IMR-90 (cell line): Measurements from ENCODE around the gene FOXN4. TPM values are rescaled to one million over a fixed set of nuclear protein-coding genes. Genes with fewer than 3 reads are reported as not detected.

Source experiments
- ATAC-seq: fragments of 200-7000 bp; cut with Tn5 transposase; 2 replicates; pipeline ENCODE4 v1.9.1; 2020; ENCODE audit warnings: low read depth, mild to moderate bottlenecking, moderate library complexity
- BruUV-seq: library from RNA; stranded (reverse); fragments of 400-500 nt; replicated peaks from 2 replicates; lab custom pipeline; 2021; lab: Mats Ljungman, UMichigan
- CTCF ChIA-PET: fragments of 300-600 bp; formaldehyde crosslinking; extraction: SDS; loops from one replicate; lab custom pipeline; 2021; ENCODE audit warnings: antibody characterized with exemption; lab: Yijun Ruan, JAX
- POLR2A ChIA-PET: fragments of 300-600 bp; sonication (Branson Sonifier 250); formaldehyde crosslinking; loops from one replicate; lab custom pipeline; 2022; ENCODE audit warnings: antibody characterized with exemption; ENCODE audit not compliant: unreplicated experiment; lab: Charles Lee
- DNase-seq: peaks from one replicate; pipeline ENCODE4 v3.0.0; 2013
- H2AFZ ChIP-seq: replicated peaks from 2 replicates; pipeline ENCODE3; 2013; ENCODE audit warnings: low read length, mild to moderate bottlenecking; ENCODE audit not compliant: poor library complexity
- H2AK5ac ChIP-seq: 2 replicates; pipeline ENCODE4 v1.6.1; 2013; ENCODE audit warnings: low read depth, low read length, inconsistent platforms
- H2AK9ac ChIP-seq: replicated peaks from 2 replicates; pipeline ENCODE3; 2013; ENCODE audit warnings: mild to moderate bottlenecking, low read depth, low read length, moderate library complexity; ENCODE audit not compliant: poor library complexity
- H2BK120ac ChIP-seq: 2 replicates; pipeline ENCODE4 v1.6.1; 2013; ENCODE audit warnings: low read depth, low read length, inconsistent platforms
- H2BK15ac ChIP-seq: 3 replicates; pipeline ENCODE4 v1.6.1; 2013; ENCODE audit warnings: low read depth, low read length, inconsistent platforms
- H2BK20ac ChIP-seq: 2 replicates; pipeline ENCODE4 v1.6.1; 2013; ENCODE audit warnings: low read depth, mild to moderate bottlenecking, inconsistent platforms, low read length, moderate library complexity
- H2BK5ac ChIP-seq: 2 replicates; pipeline ENCODE4 v1.6.1; 2013; ENCODE audit warnings: mild to moderate bottlenecking, low read depth, low read length, inconsistent platforms; ENCODE audit not compliant: poor library complexity, severe bottlenecking
- H3K14ac ChIP-seq: replicated peaks from 2 replicates; pipeline ENCODE4 v1.6.1; 2013; ENCODE audit warnings: low read depth, low read length, inconsistent platforms
- H3K18ac ChIP-seq: 2 replicates; pipeline ENCODE4 v1.6.1; 2013; ENCODE audit warnings: low read depth, low read length, control low read depth
- H3K23ac ChIP-seq: 2 replicates; pipeline ENCODE4 v1.6.1; 2013; ENCODE audit warnings: low read depth, low read length, inconsistent platforms
- H3K27ac ChIP-seq: 2 replicates; pipeline ENCODE4 v1.5.1; 2013; ENCODE audit warnings: mild to moderate bottlenecking, control low read depth, low read length; ENCODE audit not compliant: insufficient read depth
- H3K27me3 ChIP-seq: 2 replicates; pipeline ENCODE4 v1.6.1; 2013; ENCODE audit warnings: low read length; ENCODE audit not compliant: control insufficient read depth, insufficient read depth
- H3K36me3 ChIP-seq: 2 replicates; pipeline ENCODE4 v1.6.1; 2013; ENCODE audit warnings: low read length, mixed read lengths; ENCODE audit not compliant: control insufficient read depth, insufficient read depth
- H3K4ac ChIP-seq: 2 replicates; pipeline ENCODE4 v1.6.1; 2013; ENCODE audit warnings: low read depth, low read length, inconsistent platforms
- H3K4me1 ChIP-seq: 2 replicates; pipeline ENCODE4 v1.6.1; 2013; ENCODE audit warnings: low read length, mixed read lengths; ENCODE audit not compliant: control insufficient read depth, insufficient read depth
- H3K4me2 ChIP-seq: 2 replicates; pipeline ENCODE4 v1.6.1; 2013; ENCODE audit warnings: low read depth, mild to moderate bottlenecking, control low read depth, low read length, moderate library complexity
- H3K4me3 ChIP-seq: 2 replicates; pipeline ENCODE4 v1.5.1; 2013; ENCODE audit warnings: low read depth, mild to moderate bottlenecking, control low read depth, low read length, moderate library complexity; ENCODE audit not compliant: insufficient read depth
- H3K56ac ChIP-seq: 2 replicates; pipeline ENCODE4 v1.6.1; 2013; ENCODE audit warnings: low read length, inconsistent platforms; ENCODE audit not compliant: insufficient read depth; ENCODE audit errors: extremely low read depth
- H3K79me1 ChIP-seq, 2 experiments: 2 replicates each; pipeline ENCODE4 v1.6.1; 2013; ENCODE audit warnings: low read length in 2 of 2, inconsistent platforms in 1 of 2, low read depth in 1 of 2
- H3K9ac ChIP-seq: 2 replicates; pipeline ENCODE4 v1.6.1; 2013; ENCODE audit warnings: low read depth, low read length, control low read depth
- H3K9me1 ChIP-seq: 2 replicates; pipeline ENCODE4 v1.6.1; 2013; ENCODE audit warnings: low read length, inconsistent platforms; ENCODE audit not compliant: insufficient read depth
- H3K9me3 ChIP-seq: 2 replicates; pipeline ENCODE4 v1.6.1; 2013; ENCODE audit warnings: low read length; ENCODE audit not compliant: control insufficient read depth, insufficient read depth
- H4K20me1 ChIP-seq: 2 replicates; pipeline ENCODE4 v1.6.1; 2013; ENCODE audit warnings: low read length, inconsistent platforms; ENCODE audit not compliant: insufficient read depth
- H4K5ac ChIP-seq: 2 replicates; pipeline ENCODE4 v1.6.1; 2013; ENCODE audit warnings: mild to moderate bottlenecking, low read depth, low read length, control low read depth
- H4K8ac ChIP-seq, 2 experiments: 2 replicates each; pipeline ENCODE4 v1.6.1; 2013; ENCODE audit warnings: low read depth in 2 of 2, low read length in 2 of 2, control low read depth in 1 of 2, inconsistent platforms in 1 of 2
- H4K91ac ChIP-seq: 2 replicates; pipeline ENCODE4 v1.6.1; 2013; ENCODE audit warnings: low read depth, low read length, inconsistent platforms; ENCODE audit not compliant: insufficient read depth
- BHLHE40 ChIP-seq: fragments of 150-350 bp; IDR thresholded peaks from 2 replicates; pipeline ENCODE4 v1.6.1; 2016; ENCODE audit warnings: mild to moderate bottlenecking, low read depth, low read length
- CEBPB ChIP-seq: IDR thresholded peaks from 2 replicates; pipeline ENCODE4 v1.6.1; 2012; ENCODE audit warnings: low read depth, low read length, improper control_type of control experiment
- CHD1 ChIP-seq: IDR thresholded peaks from 2 replicates; pipeline ENCODE4 v1.6.1; 2012; ENCODE audit warnings: low read depth, low read length, improper control_type of control experiment
- FOS ChIP-seq: fragments of 150-350 bp; IDR thresholded peaks from 2 replicates; pipeline ENCODE4 v1.6.1; 2016; ENCODE audit warnings: low read depth, low read length
- MAFK ChIP-seq: IDR thresholded peaks from 2 replicates; pipeline ENCODE4 v1.6.1; 2012; ENCODE audit warnings: low read depth, low read length, improper control_type of control experiment
- MAZ ChIP-seq: IDR thresholded peaks from 2 replicates; pipeline ENCODE4 v1.6.1; 2012; ENCODE audit warnings: low read depth, mild to moderate bottlenecking, low read length, improper control_type of control experiment, moderate library complexity, borderline replicate concordance
- MXI1 ChIP-seq: IDR thresholded peaks from 2 replicates; pipeline ENCODE4 v1.6.1; 2012; ENCODE audit warnings: low read depth, mild to moderate bottlenecking, low read length, moderate library complexity, borderline replicate concordance
- NFE2L2 ChIP-seq: fragments of 150-350 bp; IDR thresholded peaks from 2 replicates; pipeline ENCODE4 v1.6.1; 2016; ENCODE audit warnings: low read depth, mild to moderate bottlenecking, low read length
- POLR2A ChIP-seq: IDR thresholded peaks from 2 replicates; pipeline ENCODE4 v1.6.1; 2012; ENCODE audit warnings: mild to moderate bottlenecking, low read depth, low read length
- RAD21 ChIP-seq: IDR thresholded peaks from 2 replicates; pipeline ENCODE4 v1.6.1; 2012; ENCODE audit warnings: low read length, improper control_type of control experiment
- RCOR1 ChIP-seq: IDR thresholded peaks from 2 replicates; pipeline ENCODE4 v1.6.1; 2012; ENCODE audit warnings: mild to moderate bottlenecking, low read length, improper control_type of control experiment; ENCODE audit not compliant: insufficient replicate concordance
- RFX5 ChIP-seq: IDR thresholded peaks from 2 replicates; pipeline ENCODE4 v1.8.0; 2012; ENCODE audit warnings: low read depth, mild to moderate bottlenecking, low read length, moderate library complexity
- SMC3 ChIP-seq: fragments of 150-350 bp; IDR thresholded peaks from 2 replicates; pipeline ENCODE4 v1.6.1; 2016; ENCODE audit warnings: low read depth, mild to moderate bottlenecking, antibody characterized with exemption, low read length, moderate library complexity
- WGBS, 2 experiments: methylation state at CpG; one replicate each; pipeline versions ENCODE4 v1.1.5 to v1.1.7; 2013; ENCODE audit warnings: missing lambda C conversion rate in 2 of 2; ENCODE audit not compliant: insufficient read length in 1 of 2; ENCODE audit errors: extremely low coverage in 2 of 2; 5-methylcytosine and 5-hydroxymethylcytosine counted together
- dilution Hi-C: fragments of 300-500 bp; cut with HindIII; formaldehyde crosslinking; loops from one replicate; pipeline ENCODE4 v1.14.3; 2018; ENCODE audit warnings: low sequenced_read_pairs; ENCODE audit not compliant: unreplicated experiment
- in situ Hi-C: fragments of 300-500 bp; cut with MboI; formaldehyde crosslinking; loops from 3 replicates; pipeline ENCODE4 v1.14.3; 2019; ENCODE audit warnings: low sequenced_read_pairs, inconsistent platforms, mixed read lengths
- intact Hi-C: fragments of 100-400 bp; cut with micrococcal nuclease; formaldehyde crosslinking; loops from 2 replicates; pipeline ENCODE4 v1.10.0; 2022
- polyA plus RNA-seq, 3 experiments: library from polyadenylated mRNA; depleted of rRNA; stranded (reverse); fragments of >200 nt; gene quantifications; 2 replicates each; pipeline ENCODE4 v1.2.3, GENCODE V29; 2012; ENCODE audit warnings: low replicate concordance in 1 of 3
- total RNA-seq: library from RNA; depleted of rRNA; stranded (reverse); fragments of >200 nt; gene quantifications from 2 replicates; pipeline ENCODE4 v1.2.3, GENCODE V29; 2012
- TF ChIP-seq, protein P1 (sequence below): fragments of 150-350 bp; IDR thresholded peaks from 2 replicates; pipeline ENCODE4 v1.6.1; 2016; ENCODE audit warnings: low read depth, mild to moderate bottlenecking, low read length, moderate library complexity, borderline replicate concordance
- TF ChIP-seq, protein P2 (sequence below): fragments of 150-350 bp; IDR thresholded peaks from 2 replicates; pipeline ENCODE4 v1.6.1; 2017; ENCODE audit warnings: mild to moderate bottlenecking, antibody characterized with exemption, low read length, low read depth
- TF ChIP-seq, protein P3 (sequence below): conservative IDR thresholded peaks from 2 replicates; pipeline ENCODE4 v1.5.1; 2012; ENCODE audit warnings: mild to moderate bottlenecking, low read depth, low read length, improper control_type of control experiment

Gene FOXN4
- total and polyA plus RNA-seq, 2 of the 4 experiments (the other 2 are of a cell fraction) = not detected

DNA sequence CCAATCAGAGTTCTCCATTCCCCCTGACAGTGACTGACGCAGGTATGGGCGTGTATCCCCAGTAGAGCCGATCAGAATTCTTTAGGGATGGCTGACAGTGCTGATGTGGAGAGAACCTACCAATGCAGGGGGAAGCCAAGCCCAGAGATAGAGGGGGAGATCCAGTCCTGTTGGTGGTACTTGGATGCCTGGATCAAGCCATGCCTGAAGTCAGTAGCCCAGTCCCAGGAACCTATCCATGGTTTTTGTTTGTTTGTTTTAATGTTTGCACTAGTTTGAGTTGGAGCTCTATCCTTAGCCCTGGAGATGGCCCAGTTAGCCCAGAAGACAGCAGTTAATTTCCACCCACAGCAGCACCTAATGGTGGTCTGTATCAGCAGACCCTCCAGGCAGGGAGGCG is 40.2 kb downstream of the FOXN4 start:
- H3K23ac ChIP-seq = no peak overlapping the region
- H3K4me2 ChIP-seq = no peak overlapping the region
- no peaks in the 10 kb centered on the region for H3K9me3 ChIP-seq
- H3K36me3 ChIP-seq = peaks cover 3% of the 10 kb centered on the region; the same call in 1 of the 2 replicates
- H2AFZ ChIP-seq = no peak overlapping the region
- no peaks in the 10 kb centered on the region for H3K4me1 ChIP-seq
- no peaks in the 10 kb centered on the region for H3K79me1 ChIP-seq
- peaks cover 8% of the 10 kb centered on the region; the same call in 1 of the 2 replicates for H3K27me3 ChIP-seq
- dilution Hi-C loops = no loop called here
- no peaks in the 10 kb centered on the region for H3K9me1 ChIP-seq
- H2AK9ac ChIP-seq = no peak overlapping the region
- BruUV-seq = no TSS peak
- intact Hi-C loops = no loop called here
- no peak overlapping the region for H4K91ac ChIP-seq
- no peak overlapping the region for H2AK5ac ChIP-seq
- no peak overlapping the region for H3K14ac ChIP-seq
- POLR2A ChIA-PET = no interaction called here
- 20% methylated on average over 1 of the region's 4 CpGs; no CpG with 5 or more reads in 1 of the 2 experiments for WGBS, 2 experiments
- no peak overlapping the region for H3K27ac ChIP-seq
- in situ Hi-C loops = no loop called here
- no peak overlapping the region for H3K56ac ChIP-seq
- H3K18ac ChIP-seq = no peak overlapping the region
- no peak overlapping the region for H3K4me3 ChIP-seq
- no peak overlapping the region for H4K5ac ChIP-seq
- no peak overlapping the region for H2BK120ac ChIP-seq
- DNase-seq (no peak), ATAC-seq (no peak)
- H4K8ac ChIP-seq = no peak overlapping the region
- no peak overlapping the region for H2BK15ac ChIP-seq
- no peak overlapping the region for H3K4ac ChIP-seq
- TF ChIP-seq BHLHE40 (no peak), RCOR1 (no peak), RAD21 (no peak), CHD1 (no peak), POLR2A (no peak), MAFK (no peak), CEBPB (no peak), MXI1 (no peak), FOS (no peak), RFX5 (no peak), SMC3 (no peak), NFE2L2 (no peak), MAZ (no peak)
- TF ChIP-seq, protein P1, sequence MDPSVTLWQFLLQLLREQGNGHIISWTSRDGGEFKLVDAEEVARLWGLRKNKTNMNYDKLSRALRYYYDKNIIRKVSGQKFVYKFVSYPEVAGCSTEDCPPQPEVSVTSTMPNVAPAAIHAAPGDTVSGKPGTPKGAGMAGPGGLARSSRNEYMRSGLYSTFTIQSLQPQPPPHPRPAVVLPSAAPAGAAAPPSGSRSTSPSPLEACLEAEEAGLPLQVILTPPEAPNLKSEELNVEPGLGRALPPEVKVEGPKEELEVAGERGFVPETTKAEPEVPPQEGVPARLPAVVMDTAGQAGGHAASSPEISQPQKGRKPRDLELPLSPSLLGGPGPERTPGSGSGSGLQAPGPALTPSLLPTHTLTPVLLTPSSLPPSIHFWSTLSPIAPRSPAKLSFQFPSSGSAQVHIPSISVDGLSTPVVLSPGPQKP = no peak
- TF ChIP-seq, protein P2, sequence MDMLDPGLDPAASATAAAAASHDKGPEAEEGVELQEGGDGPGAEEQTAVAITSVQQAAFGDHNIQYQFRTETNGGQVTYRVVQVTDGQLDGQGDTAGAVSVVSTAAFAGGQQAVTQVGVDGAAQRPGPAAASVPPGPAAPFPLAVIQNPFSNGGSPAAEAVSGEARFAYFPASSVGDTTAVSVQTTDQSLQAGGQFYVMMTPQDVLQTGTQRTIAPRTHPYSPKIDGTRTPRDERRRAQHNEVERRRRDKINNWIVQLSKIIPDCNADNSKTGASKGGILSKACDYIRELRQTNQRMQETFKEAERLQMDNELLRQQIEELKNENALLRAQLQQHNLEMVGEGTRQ = no peak
- TF ChIP-seq, protein P3, sequence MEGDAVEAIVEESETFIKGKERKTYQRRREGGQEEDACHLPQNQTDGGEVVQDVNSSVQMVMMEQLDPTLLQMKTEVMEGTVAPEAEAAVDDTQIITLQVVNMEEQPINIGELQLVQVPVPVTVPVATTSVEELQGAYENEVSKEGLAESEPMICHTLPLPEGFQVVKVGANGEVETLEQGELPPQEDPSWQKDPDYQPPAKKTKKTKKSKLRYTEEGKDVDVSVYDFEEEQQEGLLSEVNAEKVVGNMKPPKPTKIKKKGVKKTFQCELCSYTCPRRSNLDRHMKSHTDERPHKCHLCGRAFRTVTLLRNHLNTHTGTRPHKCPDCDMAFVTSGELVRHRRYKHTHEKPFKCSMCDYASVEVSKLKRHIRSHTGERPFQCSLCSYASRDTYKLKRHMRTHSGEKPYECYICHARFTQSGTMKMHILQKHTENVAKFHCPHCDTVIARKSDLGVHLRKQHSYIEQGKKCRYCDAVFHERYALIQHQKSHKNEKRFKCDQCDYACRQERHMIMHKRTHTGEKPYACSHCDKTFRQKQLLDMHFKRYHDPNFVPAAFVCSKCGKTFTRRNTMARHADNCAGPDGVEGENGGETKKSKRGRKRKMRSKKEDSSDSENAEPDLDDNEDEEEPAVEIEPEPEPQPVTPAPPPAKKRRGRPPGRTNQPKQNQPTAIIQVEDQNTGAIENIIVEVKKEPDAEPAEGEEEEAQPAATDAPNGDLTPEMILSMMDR = no peak
- H2BK20ac ChIP-seq = no peak overlapping the region
- H4K20me1 ChIP-seq = no peaks in the 10 kb centered on the region
- no peak overlapping the region for H2BK5ac ChIP-seq
- no peak overlapping the region for H3K9ac ChIP-seq
- CTCF ChIA-PET = no interaction called here
